HepG2 (cell line): ENCODE results near the gene MBL2. TPM values are rescaled to one million over a fixed set of nuclear protein-coding genes. Genes with fewer than 3 reads are reported as not detected.

Experiments used
- CBFB ChIP-seq: sonication (generic); formaldehyde crosslinking; IDR thresholded peaks from 2 replicates; pipeline ENCODE4 v1.4.0; 2020; ENCODE audit warnings: missing genetic modification reagents
- EP300 ChIP-seq, 3 experiments: sonication (generic) in 1 of 3; formaldehyde crosslinking in 1 of 3; IDR thresholded peaks; 2 replicates each; pipeline versions ENCODE4 v1.5.1 to v1.6.1; 2011 to 2020; ENCODE audit warnings: low read depth in 2 of 3, low read length in 2 of 3, borderline replicate concordance in 1 of 3, improper control_type of control experiment in 1 of 3, mild to moderate bottlenecking in 1 of 3, missing genetic modification reagents in 1 of 3, moderate library complexity in 1 of 3
- FOXO1 ChIP-seq: sonication (generic); formaldehyde crosslinking; IDR thresholded peaks from 2 replicates; pipeline ENCODE4 v1.4.0; 2020; ENCODE audit warnings: missing genetic modification reagents
- HMG20B ChIP-seq: conservative IDR thresholded peaks from 2 replicates; pipeline ENCODE4 v1.6.1; 2016; ENCODE audit warnings: missing genetic modification reagents, missing compliant biosample characterization
- KAT2B ChIP-seq: fragments of 150-350 bp; IDR thresholded peaks from 2 replicates; pipeline ENCODE4 v1.6.1; 2014; ENCODE audit warnings: low read depth, low read length, borderline replicate concordance
- SMAD9 ChIP-seq: sonication (generic); formaldehyde crosslinking; IDR thresholded peaks from 2 replicates; pipeline ENCODE4 v1.5.1; 2020; ENCODE audit warnings: mild to moderate bottlenecking, missing genetic modification reagents
- SRSF9 ChIP-seq: fragments of 200-400 bp; formaldehyde crosslinking; IDR thresholded peaks from 2 replicates; pipeline ENCODE4 v1.6.1; 2018; ENCODE audit warnings: borderline replicate concordance, mild to moderate bottlenecking, low read depth, low read length; ENCODE audit not compliant: insufficient read depth, poor library complexity, severe bottlenecking
- WIZ ChIP-seq: sonication (generic); formaldehyde crosslinking; IDR thresholded peaks from 2 replicates; pipeline ENCODE4 v1.5.1; 2020; ENCODE audit warnings: mild to moderate bottlenecking, missing genetic modification reagents
- XRCC5 ChIP-seq: fragments of 200-400 bp; formaldehyde crosslinking; optimal IDR thresholded peaks from 2 replicates; pipeline ENCODE3; 2017; ENCODE audit warnings: mild to moderate bottlenecking, low read length
- ZNF160 ChIP-seq: sonication (generic); formaldehyde crosslinking; IDR thresholded peaks from 2 replicates; pipeline ENCODE4 v1.8.0; 2022; ENCODE audit warnings: mild to moderate bottlenecking, inconsistent platforms, missing genetic modification reagents
- ZNF318 ChIP-seq: sonication (generic); formaldehyde crosslinking; IDR thresholded peaks from 2 replicates; pipeline ENCODE4 v1.4.0; 2020; ENCODE audit warnings: mild to moderate bottlenecking, missing genetic modification reagents
- ZNF598 ChIP-seq: sonication (generic); formaldehyde crosslinking; IDR thresholded peaks from 2 replicates; pipeline ENCODE4 v1.5.1; 2020; ENCODE audit warnings: mild to moderate bottlenecking, missing genetic modification reagents, borderline replicate concordance
- ZNF609 ChIP-seq: sonication (generic); formaldehyde crosslinking; IDR thresholded peaks from 2 replicates; pipeline ENCODE4 v1.4.0; 2020; ENCODE audit warnings: mild to moderate bottlenecking, missing genetic modification reagents, borderline replicate concordance
- polyA plus RNA-seq, 8 experiments: library from polyadenylated mRNA; depleted of rRNA in 3 of 8; stranded (reverse) in 7 of 8; unstranded in 1 of 8; fragments of >200 nt; fragmentation: Illumina TruSeq in 4 of 8; extraction: Trizol in 4 of 8; gene quantifications; 2 replicates each; pipeline versions ENCODE4 v1.2.1 to v1.2.3, GENCODE V29; 2011 to 2016; ENCODE audit warnings: low read depth in 4 of 8, missing spikeins in 1 of 8, mixed read lengths in 1 of 8; ENCODE audit not compliant: insufficient read depth in 1 of 8
- total RNA-seq, 5 experiments: library from RNA; depleted of rRNA; stranded (reverse); fragments of >200 nt; fragmentation: Illumina TruSeq; extraction: Trizol; gene quantifications; 2 replicates each; pipeline ENCODE4 v1.2.3, GENCODE V29; 2016; ENCODE audit warnings: low read depth in 1 of 5
- TF ChIP-seq, protein P1 (sequence below): sonication (generic); formaldehyde crosslinking; IDR thresholded peaks from 2 replicates; pipeline ENCODE4 v1.8.0; 2022; ENCODE audit warnings: missing genetic modification reagents, mild to moderate bottlenecking, borderline replicate concordance

The MBL2 gene
- total and polyA plus RNA-seq, 2 of the 13 experiments (the other 11 are each of a cell fraction or from before 2014, with no cell fraction given), result 9.6 to 16.2 TPM

GRCh38 chr10:52774600-52775106 lies 2.1 kb upstream of the MBL2 start (continued):
- TF ChIP-seq ZNF318 (CRISPR knock-in tag), result peak; percentile 84; the same call in 1 of the 2 replicates
- TF ChIP-seq, protein P1, sequence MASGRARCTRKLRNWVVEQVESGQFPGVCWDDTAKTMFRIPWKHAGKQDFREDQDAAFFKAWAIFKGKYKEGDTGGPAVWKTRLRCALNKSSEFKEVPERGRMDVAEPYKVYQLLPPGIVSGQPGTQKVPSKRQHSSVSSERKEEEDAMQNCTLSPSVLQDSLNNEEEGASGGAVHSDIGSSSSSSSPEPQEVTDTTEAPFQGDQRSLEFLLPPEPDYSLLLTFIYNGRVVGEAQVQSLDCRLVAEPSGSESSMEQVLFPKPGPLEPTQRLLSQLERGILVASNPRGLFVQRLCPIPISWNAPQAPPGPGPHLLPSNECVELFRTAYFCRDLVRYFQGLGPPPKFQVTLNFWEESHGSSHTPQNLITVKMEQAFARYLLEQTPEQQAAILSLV (CRISPR knock-in tag), result peak; percentile 85
- peak; percentile 61; the same call in 1 of the 2 replicates for TF ChIP-seq KAT2B
- no peak for TF ChIP-seq SRSF9
- peak; percentile 90 for TF ChIP-seq HMG20B
- TF ChIP-seq FOXO1 (CRISPR knock-in tag), result peak; percentile 95
- TF ChIP-seq ZNF160 (CRISPR knock-in tag), result no peak; the same call in 1 of the 2 replicates
- TF ChIP-seq ZNF609 (CRISPR knock-in tag), result peak; percentile 98
- TF ChIP-seq CBFB (CRISPR knock-in tag), result peak; percentile 69
- 0 out of 2 replicates have a peak, but pooled peaks have one; percentile 36 for TF ChIP-seq WIZ (CRISPR knock-in tag)
- TF ChIP-seq ZNF598 (CRISPR knock-in tag), result no peak
- TF ChIP-seq XRCC5, result peak; percentile 43
- TF ChIP-seq SMAD9 (CRISPR knock-in tag), result no peak
- peak; percentile 96 to 99; a peak in 3 of 4 replicates for TF ChIP-seq EP300 (IDR thresholded peaks at IDR 0.05; ENCODE audit: low read depth in 2 of 2, low read length in 2 of 2)
- TF ChIP-seq EP300 (CRISPR knock-in tag; IDR thresholded peaks at IDR 0.05; ENCODE audit: borderline replicate concordance), result peak; percentile 99
